Kidney (tissue), 14 donors: ENCODE data around the gene SMAD3. TPM values are rescaled to one million over a fixed set of nuclear protein-coding genes. Genes with fewer than 3 reads are reported as not detected.

Source experiments
- DNase-seq, 5 donors: peaks; one replicate each; pipeline ENCODE4 v3.0.0-alpha.2; 2013 to 2020
- FAIRE-seq: peaks from 2 replicates; lab custom pipeline; 2012; peaks lifted over from hg19 to GRCh38; lab: Jason Lieb, UNC
- H3K27ac ChIP-seq, 2 donors: one replicate each; pipeline ENCODE4 v1.7.0; 2013; ENCODE audit warnings: low read depth in 2 of 2, low read length in 2 of 2, inconsistent platforms in 1 of 2
- H3K27me3 ChIP-seq: one replicate; pipeline ENCODE4 v1.7.1; 2013; ENCODE audit warnings: low read length, inconsistent platforms; ENCODE audit not compliant: control insufficient read depth, insufficient read depth
- H3K36me3 ChIP-seq, 3 donors: one replicate each; pipeline versions ENCODE4 v1.7.0 to v1.7.1; 2013; ENCODE audit warnings: low read length in 3 of 3, control low read depth in 1 of 3, inconsistent platforms in 1 of 3; ENCODE audit not compliant: insufficient read depth in 3 of 3, control insufficient read depth in 2 of 3
- H3K4me1 ChIP-seq, 3 donors: one replicate each; pipeline versions ENCODE4 v1.7.0 to v1.7.1; 2013; ENCODE audit warnings: low read length in 3 of 3, inconsistent platforms in 1 of 3, low read depth in 1 of 3; ENCODE audit not compliant: control insufficient read depth in 2 of 3, insufficient read depth in 2 of 3
- H3K4me3 ChIP-seq, 3 donors: one replicate each; pipeline versions ENCODE4 v1.7.0 to v1.8.1; 2013; ENCODE audit warnings: low read length in 3 of 3, control low read depth in 1 of 3, inconsistent platforms in 1 of 3
- H3K9ac ChIP-seq, 3 donors: one replicate each; pipeline versions ENCODE4 v1.7.0 to v1.7.1; 2013; ENCODE audit warnings: low read length in 3 of 3, control low read depth in 1 of 3, inconsistent platforms in 1 of 3
- H3K9me3 ChIP-seq, 3 donors: one replicate each; pipeline versions ENCODE4 v1.7.0 to v1.7.1; 2013; ENCODE audit warnings: low read length in 3 of 3, control low read depth in 1 of 3, inconsistent platforms in 1 of 3; ENCODE audit not compliant: control insufficient read depth in 2 of 3, insufficient read depth in 1 of 3
- CTCF ChIP-seq: IDR thresholded peaks from 3 replicates; pipeline ENCODE4 v1.5.1; 2012; ENCODE audit warnings: mild to moderate bottlenecking, moderate library complexity, borderline replicate concordance; ENCODE audit not compliant: insufficient read depth; ENCODE audit errors: extremely low read depth
- intact Hi-C: fragments of 100-400 bp; cut with DNase I; formaldehyde crosslinking; loops from one replicate; pipeline ENCODE4 v1.11.1; 2022
- polyA plus RNA-seq: library from polyadenylated mRNA; stranded (reverse); fragments of 350-450 nt; fragmentation: Illumina TruSeq; extraction: RNeasy Lipid Tissue Mini Kit (QIAGEN cat#74804); gene quantifications from one replicate; pipeline ENCODE4 v1.2.3, GENCODE V29; 2014; ENCODE audit warnings: low read depth, low replicate concordance; ENCODE audit not compliant: insufficient read depth
- total RNA-seq: library from RNA; stranded (reverse); fragmentation: NEBNext Ultra II Directional; extraction: Animal tissue kit (Norgen Biotek cat#: 25700); gene quantifications from one replicate; pipeline ENCODE4 v1.2.1, GENCODE V29; 2021
- donor health status: control.
- donor health status: control.
- donor health status: control.
- donor health status: control.
- donor health status: control.
- donor health status: DM: yes; HTN: yes; CAD: no.
- donor health status: Normal renal cell carcinoma (clear cell type).

The SMAD3 gene
- total and polyA plus RNA-seq, 2 donors from 2014 or later = 10.1 to 58.2 TPM

GRCh38 chr15:67170143-67170925 lies 104.9 kb downstream of the SMAD3 start:
- H3K4me3 ChIP-seq = no peak overlapping the region
- DNase-seq = peak in 4 of 5 donors; percentile 73 to 81 (median 76)
- no peak for FAIRE-seq

GRCh38 chr15:67171471-67171870 lies 106.1 kb downstream of the SMAD3 start:
- no peaks in the 10 kb centered on the region for H3K9me3 ChIP-seq
- intact Hi-C loops = no loop called here
- no peaks in the 10 kb centered on the region for H3K27me3 ChIP-seq
- DNase-seq (no peak), FAIRE-seq (no peak)
- H3K4me1 ChIP-seq = peaks cover 0 to 12% (median 7%) of the 10 kb centered on the region in 3 donors
- TF ChIP-seq CTCF = no peak
- peaks cover 0 to 55% (median 8%) of the 10 kb centered on the region in 3 donors for H3K36me3 ChIP-seq
- no peak overlapping the region for H3K9ac ChIP-seq
- H3K4me3 ChIP-seq = no peak overlapping the region
- H3K27ac ChIP-seq = no peak overlapping the region

More at GRCh38 chr15:67170143-67170925, 104.9 kb downstream of the SMAD3 start:
- Histone ChIP-seq H3K27me3 (no peaks in the 10 kb centered on the region), H3K4me1 (peaks cover 0 to 5% (median 0%) of the 10 kb centered on the region in 3 donors), H3K9ac (no peak overlapping the region), H3K36me3 (peaks cover 0 to 64% (median 15%) of the 10 kb centered on the region in 3 donors), H3K9me3 (no peaks in the 10 kb centered on the region), H3K27ac (no peak overlapping the region)
- TF ChIP-seq CTCF = no peak
- intact Hi-C loops = no loop called here

GRCh38 chr15:67172172-67172571 lies 106.8 kb downstream of the SMAD3 start:
- H3K9me3 ChIP-seq = no peaks in the 10 kb centered on the region
- TF ChIP-seq CTCF = no peak
- H3K4me3 ChIP-seq = no peak overlapping the region
- H3K4me1 ChIP-seq = peaks cover 0 to 14% (median 7%) of the 10 kb centered on the region in 3 donors
- H3K27me3 ChIP-seq = no peaks in the 10 kb centered on the region
- no peak overlapping the region for H3K27ac ChIP-seq
- peaks cover 0 to 48% (median 3%) of the 10 kb centered on the region in 3 donors for H3K36me3 ChIP-seq
- intact Hi-C loops = no loop called here
- FAIRE-seq (no peak), DNase-seq (no peak)
- H3K9ac ChIP-seq = no peak overlapping the region
